ENCODE data around the gene IFT57. TPM values are rescaled to one million over a fixed set of nuclear protein-coding genes. Genes with fewer than 3 reads are reported as not detected.
"Not testable (repeated sequence)": the region's sequence is repeated elsewhere in the genome, so short reads cannot be mapped to it uniquely, and the experiment has no call there.

Gene IFT57
- total RNA-seq, 1 donor from 2014 or later = 46.8 TPM

DNA sequence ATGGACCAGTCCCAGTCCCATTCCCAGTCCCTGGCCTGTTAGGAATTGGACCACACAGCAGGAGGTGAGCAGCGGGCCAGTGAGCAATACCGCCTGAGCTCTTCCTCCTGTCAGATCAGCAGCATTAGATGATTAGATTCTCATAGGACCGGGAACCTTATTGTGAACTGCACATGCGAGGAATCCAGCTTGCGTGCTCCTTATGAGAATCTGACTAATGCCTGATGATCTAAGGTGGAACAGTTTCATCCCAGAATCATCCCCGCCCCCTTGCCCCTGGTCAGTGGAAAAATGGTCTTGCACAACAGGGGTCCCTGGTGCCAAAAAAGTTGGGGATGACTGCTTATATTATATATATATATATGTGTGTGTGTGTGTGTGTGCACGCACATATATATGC lies 63.1 kb downstream of the IFT57 start:
- DNase-seq (ENCODE audit: low spot score) = no peak

DNA sequence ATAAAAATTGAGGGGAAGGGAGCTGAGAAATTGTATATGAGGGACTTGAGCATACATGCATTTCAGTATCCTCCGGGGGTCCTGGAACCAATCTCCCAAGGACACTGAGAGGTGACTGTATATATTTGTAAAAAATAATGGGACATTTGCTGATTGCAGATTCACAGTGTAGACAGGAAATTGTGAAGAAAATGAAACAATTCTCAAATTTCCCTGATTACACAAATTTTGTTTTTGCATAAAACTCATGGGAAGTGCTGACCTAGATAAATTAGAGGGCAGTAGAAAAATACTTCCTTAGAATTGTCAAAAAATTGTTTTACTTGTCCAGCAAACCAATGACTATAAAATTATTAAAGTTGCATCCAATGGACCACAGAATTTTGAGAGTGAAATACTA lies 64.0 kb downstream of the IFT57 start:
- DNase-seq (ENCODE audit: low spot score) = no peak

DNA sequence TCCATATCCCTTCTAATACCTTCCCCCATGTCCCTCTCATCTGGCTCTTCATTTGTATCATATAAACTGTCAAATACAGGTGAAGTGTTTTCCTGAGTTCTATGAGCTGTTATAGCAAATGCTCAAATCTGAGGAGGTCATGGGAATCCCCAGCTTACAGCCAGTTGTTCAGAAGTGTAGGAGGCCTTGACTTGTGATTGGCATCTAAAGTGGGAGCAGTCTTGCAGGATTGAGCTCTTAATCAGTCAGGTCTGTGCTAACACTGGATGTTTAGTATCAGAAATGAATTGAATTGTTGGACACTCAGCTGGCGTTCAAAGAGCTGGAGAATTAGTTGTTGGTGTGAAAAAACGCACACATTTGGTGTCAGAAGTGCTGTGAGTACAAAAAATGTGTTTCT lies 65.0 kb downstream of the IFT57 start:
- DNase-seq (ENCODE audit: low spot score) = no peak

DNA sequence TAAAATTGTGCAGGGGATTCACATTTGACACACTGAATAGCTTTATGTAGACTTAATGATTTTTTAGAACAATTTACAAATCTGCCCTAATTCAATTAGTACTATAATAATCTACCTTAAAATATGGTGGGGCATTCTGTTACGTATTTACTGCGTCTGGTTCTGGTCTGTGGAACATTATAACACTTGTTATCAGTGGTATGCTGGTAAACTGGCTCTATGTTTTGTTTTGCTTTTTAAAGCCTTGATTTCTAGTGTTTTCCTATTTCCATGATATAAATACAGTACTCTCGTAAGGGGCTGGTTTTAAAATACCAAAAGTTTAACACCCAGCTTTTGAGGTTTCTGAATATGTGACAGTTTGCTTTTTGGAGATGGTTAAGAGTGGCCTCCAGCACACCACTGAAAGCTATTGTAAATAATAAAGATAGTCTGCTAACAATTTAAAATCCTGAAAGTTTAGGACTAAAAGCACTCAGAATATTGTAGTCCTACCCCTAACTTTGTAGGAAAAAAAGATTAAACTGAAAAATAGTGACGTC lies 65.8 kb downstream of the IFT57 start:
- DNase-seq (ENCODE audit: low spot score) = no peak

DNA sequence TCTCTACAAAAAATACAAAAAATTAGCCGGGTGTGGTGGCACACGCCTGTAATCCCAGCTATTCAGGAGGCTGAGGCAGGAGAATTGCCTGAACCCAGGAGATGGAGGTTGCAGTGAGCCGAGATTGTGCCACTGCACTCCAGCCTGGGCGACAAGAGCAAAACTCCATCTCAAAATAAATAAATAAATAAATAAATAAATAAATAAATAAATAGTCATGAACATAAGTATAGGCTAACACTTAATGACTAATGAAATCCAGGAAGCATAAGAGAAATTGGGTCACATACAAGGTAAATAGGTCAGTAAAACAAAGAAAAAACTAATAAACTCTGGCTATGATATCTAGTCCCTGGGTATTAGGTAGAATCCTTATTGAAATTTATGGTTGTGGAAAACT lies 66.6 kb downstream of the IFT57 start:
- DNase-seq (ENCODE audit: low spot score) = not testable (repeated sequence)

DNA sequence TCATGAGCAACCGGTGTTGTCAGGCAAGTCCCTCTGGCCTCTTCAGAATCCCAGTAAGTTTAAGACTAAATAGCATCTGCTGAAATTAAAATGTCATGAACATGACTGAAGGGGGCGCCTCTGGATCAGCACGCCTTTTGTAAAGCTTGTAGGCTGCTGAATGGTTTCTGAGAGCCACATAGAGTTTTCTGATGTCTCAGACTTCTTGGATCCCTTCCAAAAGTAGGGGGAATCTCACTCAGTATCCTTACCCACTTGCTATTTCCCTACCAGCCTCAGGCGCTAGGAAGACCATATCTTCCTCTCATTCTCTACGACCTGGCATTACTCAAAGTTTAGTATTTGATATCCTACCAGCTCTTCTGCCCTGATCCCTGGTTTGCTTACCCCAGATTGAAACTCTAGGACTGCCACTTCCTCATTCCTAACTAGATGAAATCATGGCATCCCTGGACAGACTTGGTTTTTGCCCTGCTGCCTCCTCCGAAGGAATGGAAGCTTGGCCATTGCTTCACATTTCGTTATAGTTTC lies 68.7 kb downstream of the IFT57 start:
- DNase-seq (ENCODE audit: low spot score) = no peak

DNA sequence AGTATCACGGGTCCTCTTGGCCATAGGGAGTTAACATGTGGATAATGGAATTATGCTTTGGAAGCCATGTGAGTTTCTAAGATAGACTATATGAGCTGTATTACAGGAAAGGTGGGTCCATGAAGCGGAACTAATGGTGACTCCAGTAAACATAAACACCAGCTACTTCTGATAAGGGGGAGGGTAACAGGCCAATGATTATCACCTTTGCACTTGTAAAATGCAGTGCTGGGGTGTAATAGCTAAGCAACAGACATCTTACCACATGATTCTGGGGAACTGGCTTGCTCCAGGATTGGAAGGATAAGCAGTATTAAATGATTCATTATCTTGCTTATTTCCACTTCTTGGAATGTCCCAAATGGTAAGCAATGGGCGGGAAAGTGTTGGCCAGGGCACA lies 70.0 kb downstream of the IFT57 start:
- DNase-seq (ENCODE audit: low spot score) = no peak

DNA sequence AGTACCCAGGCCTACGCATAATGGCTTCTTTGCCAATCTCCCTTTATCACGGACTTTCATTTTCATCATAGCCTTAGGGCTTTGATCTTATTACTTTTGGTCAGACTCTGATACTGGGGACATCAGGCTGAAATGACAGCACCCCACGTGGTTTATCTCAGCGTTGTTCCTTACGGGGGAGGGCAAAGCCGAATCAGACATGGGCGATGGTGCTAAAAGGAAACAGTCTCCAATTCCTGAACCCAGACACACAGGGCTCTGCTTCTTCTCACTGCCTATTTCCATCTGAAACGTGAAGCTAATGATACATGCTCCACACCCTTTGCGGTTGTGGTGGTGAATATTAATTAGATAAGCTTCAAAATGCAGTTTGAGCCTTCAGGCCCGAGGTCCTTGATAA lies 72.0 kb downstream of the IFT57 start:
- DNase-seq (ENCODE audit: low spot score) = no peak

DNA sequence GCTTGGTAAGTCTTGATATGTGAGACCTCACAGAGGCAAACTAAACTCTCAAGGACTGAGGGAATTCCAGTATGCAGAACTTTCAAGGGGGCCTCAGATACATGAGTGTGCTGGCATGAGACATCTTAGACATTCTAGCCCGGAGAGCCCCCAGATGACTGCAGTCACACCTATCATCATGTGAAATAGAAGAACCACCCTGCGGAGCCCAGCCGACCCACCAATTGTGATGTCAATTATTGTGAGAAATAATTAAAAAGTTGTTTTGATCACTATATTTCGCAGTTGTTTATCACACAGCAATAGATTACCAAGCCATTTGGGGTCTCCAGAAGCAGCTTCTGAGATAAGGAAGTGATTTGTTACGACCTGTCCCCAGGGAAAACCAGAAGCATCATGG lies 76.1 kb downstream of the IFT57 start:
- no peak for DNase-seq (ENCODE audit: low spot score)

DNA sequence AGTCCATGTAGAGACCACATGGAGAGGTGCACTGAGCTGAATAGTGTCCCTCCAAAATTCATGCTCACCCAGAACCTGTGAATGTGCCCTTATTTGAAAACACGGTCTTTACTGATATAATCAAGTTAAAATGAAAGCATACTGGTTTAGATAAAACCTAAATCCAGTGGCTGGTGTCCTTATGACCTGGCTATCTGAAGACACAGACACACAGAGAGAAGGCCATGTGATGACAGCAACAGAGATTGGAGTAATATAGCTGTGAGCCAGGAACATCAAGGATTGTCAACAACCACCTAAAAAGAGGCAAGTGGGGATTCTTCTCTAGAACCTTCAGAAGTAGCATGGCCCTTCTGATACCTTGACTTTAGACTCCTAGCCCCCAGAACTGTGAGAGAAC lies 76.6 kb downstream of the IFT57 start:
- no peak for DNase-seq (ENCODE audit: low spot score)

DNA sequence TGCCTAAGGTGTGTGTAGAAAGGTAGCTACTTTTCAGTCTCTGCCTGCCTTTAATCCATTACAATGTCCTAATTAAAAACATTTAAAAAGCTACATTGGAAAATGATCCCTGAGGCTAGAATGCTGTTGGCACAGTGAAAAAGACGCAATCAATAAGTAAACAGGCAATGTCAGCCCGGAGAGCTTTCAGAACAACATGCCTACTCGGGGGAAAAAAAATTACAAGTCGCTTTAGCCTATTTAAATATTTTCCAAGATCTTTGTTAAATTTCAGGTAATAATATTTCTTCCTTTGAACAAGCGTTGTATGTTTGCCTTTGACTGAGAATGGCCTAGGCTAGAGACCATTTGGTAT lies 84.8 kb downstream of the IFT57 start:
- DNase-seq (ENCODE audit: low spot score) = no peak

DNA sequence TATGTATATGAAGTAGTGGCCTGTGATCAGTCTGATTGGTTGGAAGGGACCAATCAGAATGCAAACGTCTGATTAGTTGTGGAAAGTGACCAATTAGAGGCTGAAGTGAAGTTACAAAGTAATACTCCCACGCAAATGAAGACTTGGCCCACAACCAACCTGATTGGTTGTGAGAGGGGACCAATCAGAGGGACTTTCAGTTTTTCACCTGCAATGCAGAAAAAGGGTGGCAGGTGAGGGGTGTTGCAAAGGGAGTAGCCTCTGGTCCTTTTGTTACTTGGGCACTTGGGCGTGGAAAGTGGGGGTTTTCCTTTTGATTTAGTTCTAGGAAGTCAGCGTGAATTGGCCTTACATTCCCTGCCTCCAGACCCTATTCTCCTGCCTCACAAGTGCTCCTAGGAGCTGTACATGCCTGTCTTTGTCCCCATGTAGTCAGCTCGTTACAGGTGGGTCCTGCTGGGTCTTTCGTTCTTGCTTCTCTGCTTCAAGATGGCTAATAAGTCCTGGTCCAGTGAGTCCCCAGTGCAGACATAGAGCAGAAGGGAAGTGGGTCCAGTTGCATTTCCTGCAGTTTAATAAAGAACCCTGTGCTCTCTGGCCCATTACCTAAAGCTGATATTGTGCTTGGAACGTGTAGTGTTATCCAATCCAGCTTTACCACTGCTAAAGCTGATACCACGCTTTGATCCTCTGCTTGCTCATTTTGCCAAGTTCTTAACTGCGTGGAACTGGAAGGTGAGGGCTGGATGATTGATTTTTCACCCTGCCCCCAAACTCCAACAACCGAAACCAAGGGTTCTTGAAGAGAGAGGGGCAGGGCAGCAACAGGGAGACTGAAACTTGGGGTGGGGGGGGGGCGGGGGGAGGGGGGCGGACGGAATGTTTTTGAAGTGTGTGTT lies 85.4 kb downstream of the IFT57 start:
- DNase-seq (ENCODE audit: low spot score) = no peak

DNA sequence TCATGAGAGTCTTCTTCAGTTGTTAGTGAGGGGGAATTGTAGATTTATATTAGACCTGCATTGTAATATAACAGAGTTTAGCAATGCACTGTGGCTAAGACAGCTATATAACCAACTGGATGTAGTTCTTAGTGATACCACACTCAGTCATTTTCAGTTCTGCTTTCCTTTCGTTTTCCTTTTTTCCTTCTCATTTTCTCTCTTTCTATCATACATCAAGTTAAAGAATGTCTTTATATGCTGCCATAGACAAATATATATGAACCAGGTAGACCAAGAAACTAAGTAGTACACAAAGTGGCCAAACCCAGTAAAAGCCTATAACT lies 87.7 kb downstream of the IFT57 start:
- no peak for DNase-seq (ENCODE audit: low spot score)

DNA sequence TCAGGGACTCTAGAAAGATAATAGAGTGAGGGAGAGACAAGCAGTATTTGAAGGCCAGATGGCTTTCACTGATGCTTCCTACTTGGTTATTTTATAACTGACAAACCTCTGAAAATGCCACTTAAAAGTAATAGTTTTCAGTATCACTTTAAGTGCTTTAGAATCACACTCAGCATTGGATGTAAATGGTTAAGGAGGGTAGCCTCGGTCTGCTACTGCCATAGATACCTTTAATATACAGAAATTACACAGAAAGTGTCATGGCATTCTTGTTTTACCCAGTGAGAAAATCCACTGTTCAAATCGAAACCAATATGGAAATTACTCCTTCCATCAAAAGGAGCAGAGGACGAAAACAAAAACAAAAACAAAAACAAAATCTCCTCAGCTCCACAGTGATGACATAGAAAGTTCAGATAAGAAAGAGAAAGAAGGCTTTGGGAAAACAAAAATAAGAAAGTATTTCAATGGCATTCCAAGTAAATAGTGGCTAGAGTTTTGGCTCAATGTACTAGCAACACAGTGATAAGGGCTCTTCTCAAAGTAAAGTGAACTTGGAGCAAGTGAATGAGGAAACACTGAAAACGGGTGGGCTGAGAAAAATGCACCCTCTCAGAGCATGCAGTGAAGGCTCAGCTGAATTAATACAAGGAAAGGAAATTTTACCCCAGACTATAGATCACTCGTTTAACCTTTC lies 88.2 kb downstream of the IFT57 start:
- no peak for DNase-seq (ENCODE audit: low spot score)

DNA sequence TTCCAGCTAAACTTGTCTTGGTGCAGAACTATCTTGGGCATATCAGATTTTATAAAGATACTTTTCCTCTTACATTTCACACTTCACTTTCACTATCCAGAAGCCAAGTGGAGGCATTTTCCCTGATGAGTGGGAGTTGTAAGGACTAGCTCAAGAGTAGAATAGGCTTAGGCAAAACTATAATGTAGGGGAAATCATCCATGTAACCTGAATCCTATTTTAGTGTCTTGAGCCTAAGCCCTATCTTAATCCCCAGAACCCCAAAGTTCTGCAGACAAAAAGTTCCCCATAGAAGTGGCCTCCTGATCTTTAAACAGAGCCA lies 89.2 kb downstream of the IFT57 start:
- DNase-seq (ENCODE audit: low spot score) = no peak

DNA sequence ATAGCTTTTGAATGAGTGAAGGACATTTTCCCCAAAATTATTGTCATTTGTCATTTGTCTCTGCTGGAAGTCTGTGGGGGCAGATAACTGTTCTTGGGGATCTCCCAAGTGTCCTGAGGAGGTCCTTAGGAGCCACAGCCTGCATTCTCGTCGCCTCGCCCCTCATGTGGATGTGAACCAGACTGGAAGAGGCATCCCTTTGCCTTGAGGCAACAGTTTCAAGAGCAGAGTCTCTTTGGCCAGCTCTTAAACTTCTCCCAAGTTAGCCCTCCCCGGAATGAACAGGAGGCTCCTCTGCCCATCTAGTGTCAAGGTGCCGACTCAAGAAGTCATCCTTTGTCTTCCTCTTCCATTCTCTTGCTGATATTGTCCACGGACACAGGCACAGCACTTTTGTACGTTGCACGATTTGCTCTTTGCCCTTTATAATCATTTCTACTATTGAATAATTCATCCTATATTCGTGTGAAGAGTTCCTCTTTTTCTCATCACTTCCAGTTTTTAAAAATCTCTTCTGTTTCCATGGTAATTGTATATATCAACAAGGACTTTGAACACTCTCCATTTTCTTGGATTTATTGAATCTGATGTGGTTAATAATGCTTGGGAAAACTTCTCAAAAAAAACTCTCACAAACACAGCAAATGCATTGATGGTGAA lies 90.6 kb downstream of the IFT57 start:
- no peak for DNase-seq (ENCODE audit: low spot score)

DNA sequence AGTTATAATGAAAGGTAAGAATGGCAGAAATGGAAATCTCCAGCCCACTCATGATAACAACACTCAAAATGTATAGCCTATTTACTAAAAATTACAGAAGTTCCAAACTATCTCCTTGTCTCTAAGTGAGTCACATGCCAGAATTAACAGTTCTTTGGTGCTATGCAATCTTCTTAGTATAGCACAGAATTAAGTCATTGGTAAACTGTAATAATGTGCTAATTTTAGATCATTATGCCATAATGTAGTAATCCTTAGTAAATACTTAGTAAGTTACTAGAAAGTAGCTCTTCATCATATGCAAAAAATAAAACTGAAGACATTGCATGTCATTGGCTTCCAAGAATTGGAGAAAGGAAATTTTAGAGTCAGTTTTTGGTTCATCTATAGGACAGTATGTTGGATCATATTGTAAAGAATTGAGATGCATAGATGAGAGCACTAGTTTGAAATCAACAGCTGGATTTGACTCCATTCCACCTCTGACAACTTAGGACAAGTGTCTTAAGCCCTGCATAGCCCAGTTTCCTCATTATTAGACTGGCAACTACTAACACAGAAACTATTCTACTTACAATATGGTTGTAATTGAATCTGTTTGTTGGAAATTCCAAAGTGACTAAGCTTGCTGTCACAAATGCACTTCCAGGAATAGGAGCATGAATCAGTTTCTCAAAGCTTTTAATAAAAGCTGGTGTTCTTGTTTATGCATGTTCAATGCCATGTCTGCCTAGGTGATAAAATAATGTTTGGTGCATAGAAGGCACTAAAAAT lies 91.3 kb downstream of the IFT57 start:
- DNase-seq (ENCODE audit: low spot score) = no peak

DNA sequence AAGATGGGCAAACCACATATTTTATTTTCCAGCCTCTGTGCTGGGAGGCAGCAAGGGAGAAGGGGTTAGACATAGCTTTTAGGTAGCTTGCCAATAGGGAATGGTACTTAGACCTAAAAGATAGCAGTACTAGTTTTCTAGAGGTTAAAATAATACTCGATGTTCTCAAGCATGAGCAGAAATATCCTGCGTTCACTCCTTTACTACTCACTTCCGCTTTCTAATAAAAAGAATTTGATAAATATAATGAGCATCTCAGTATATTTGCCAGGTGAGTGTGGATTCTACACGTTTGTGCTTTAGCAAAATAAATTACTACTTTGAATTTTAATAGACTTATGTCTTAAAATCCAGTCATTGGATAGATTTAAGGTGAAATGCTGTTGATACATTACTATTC lies 92.0 kb downstream of the IFT57 start:
- DNase-seq (ENCODE audit: low spot score) = no peak

DNA sequence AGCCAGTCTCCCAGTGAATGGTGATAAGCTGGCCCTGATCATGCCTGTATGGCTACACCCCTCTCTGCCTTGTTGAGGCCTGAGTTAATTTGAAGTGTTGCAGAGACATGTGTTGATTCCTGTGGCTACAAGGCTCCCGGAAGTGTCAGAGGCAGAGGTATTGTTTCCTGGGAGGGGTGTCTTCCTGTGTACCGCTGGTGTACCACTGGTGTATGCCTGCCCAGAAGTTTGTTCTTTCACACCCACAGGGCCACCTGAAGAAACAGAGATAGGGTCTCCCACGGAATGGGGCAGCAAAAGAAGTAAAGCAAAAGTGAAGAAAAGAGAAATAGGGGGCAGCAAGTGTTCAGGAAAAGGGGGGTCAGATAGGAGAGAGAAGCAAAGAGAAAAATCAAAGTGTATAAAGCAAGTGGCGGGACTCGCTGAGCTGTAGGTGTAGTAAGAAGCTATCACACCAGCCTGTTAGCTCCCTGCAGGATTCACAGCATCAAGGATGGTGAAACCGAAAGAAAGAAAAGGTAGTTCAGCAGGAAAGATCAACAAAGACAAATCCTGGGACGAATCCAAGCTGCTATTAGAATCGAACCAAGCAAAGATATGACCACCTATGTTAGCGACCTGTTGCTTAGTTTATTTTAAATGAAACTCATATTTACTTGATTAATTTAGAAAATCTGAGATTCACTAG lies 94.8 kb downstream of the IFT57 start:
- DNase-seq (ENCODE audit: low spot score) = peak; percentile 51

DNA sequence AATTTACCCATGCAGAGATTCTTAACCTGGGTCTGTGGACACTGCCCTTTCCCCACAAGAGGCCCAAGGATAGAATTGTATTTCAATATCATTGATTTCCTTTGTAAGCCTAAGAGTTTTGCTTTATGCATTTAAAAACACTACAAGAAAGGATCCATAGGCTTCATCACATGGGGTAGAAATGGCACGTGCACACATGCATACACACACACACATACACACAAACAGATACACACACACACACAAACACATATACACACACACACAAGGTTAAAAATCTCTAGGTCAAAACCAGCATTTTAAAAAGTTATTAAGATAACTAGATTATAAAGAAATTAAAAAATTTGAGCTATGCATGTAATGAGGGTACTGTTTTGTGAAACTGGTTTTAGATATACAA lies 95.9 kb downstream of the IFT57 start:
- no peak for DNase-seq (ENCODE audit: low spot score)

DNA sequence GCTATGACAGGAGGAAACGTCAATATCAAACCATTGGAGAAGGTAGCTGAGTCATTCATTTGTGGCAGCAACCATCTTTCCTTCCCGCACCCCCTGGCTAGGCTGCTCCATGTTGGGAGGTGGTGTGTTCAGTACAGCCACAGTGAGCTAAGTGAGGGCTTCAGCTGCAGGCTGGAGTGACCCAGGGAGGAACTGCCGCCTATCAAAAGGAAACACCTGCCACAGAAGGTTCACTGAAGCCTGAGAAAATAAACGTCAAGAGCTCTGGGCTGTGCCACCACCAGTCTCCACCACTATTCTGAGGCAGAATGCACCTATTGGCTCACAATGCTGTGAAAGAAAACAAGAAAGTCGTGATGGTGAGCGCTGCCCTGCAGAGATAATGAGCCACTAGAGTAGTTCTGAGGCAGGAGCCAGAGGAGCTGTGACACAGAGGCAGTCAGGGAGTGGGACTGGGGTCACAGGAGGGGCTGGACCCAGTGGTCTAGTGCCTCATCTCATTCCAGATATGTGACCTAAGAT lies 96.6 kb downstream of the IFT57 start:
- no peak for DNase-seq (ENCODE audit: low spot score)

All from ureter (tissue), 1 donor.